ENCODE data around the gene TRIP13.

Gene TRIP13

GRCh38 chr5:848671-849111 is 44.0 kb upstream of the TRIP13 start:
- no peak for DNase-seq
- Histone ChIP-seq H3K36me3 (replicated peaks) (no peaks in the 10 kb centered on the region), H3K27ac (no peak overlapping the region), H3K27me3 (replicated peaks) (peaks cover 9% of the 10 kb centered on the region), H3K4me3 (ENCODE audit: low read depth, low read length) (no peak overlapping the region)
- TF ChIP-seq, protein P1, sequence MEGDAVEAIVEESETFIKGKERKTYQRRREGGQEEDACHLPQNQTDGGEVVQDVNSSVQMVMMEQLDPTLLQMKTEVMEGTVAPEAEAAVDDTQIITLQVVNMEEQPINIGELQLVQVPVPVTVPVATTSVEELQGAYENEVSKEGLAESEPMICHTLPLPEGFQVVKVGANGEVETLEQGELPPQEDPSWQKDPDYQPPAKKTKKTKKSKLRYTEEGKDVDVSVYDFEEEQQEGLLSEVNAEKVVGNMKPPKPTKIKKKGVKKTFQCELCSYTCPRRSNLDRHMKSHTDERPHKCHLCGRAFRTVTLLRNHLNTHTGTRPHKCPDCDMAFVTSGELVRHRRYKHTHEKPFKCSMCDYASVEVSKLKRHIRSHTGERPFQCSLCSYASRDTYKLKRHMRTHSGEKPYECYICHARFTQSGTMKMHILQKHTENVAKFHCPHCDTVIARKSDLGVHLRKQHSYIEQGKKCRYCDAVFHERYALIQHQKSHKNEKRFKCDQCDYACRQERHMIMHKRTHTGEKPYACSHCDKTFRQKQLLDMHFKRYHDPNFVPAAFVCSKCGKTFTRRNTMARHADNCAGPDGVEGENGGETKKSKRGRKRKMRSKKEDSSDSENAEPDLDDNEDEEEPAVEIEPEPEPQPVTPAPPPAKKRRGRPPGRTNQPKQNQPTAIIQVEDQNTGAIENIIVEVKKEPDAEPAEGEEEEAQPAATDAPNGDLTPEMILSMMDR (IDR thresholded peaks at IDR 0.05; ENCODE audit: low read depth, low read length, missing control alignments), result no peak
- in situ Hi-C loops (cut with HindIII; ENCODE audit: low pct_ligation_motif_present, low sequenced_read_pairs), result no loop called here

GRCh38 chr5:849651-850301 is 42.9 kb upstream of the TRIP13 start:
- no peak overlapping the region for H3K27ac ChIP-seq
- in situ Hi-C loops (cut with HindIII; ENCODE audit: low pct_ligation_motif_present, low sequenced_read_pairs), result no loop called here
- no peak for DNase-seq
- no peaks in the 10 kb centered on the region for H3K36me3 ChIP-seq (replicated peaks)
- TF ChIP-seq, protein P1 (IDR thresholded peaks at IDR 0.05; ENCODE audit: low read depth, low read length, missing control alignments), result no peak
- H3K4me3 ChIP-seq (ENCODE audit: low read depth, low read length), result no peak overlapping the region
- peaks cover 9% of the 10 kb centered on the region for H3K27me3 ChIP-seq (replicated peaks)

- TF ChIP-seq, protein P1 (IDR thresholded peaks at IDR 0.05; ENCODE audit: low read depth, low read length, missing control alignments), result no peak
- H3K4me3 ChIP-seq (ENCODE audit: low read depth, low read length), result no peak within 1 kb of the TSS
- no peaks in the 10 kb centered on the region for H3K36me3 ChIP-seq (replicated peaks)
- in situ Hi-C loops (cut with HindIII; ENCODE audit: low pct_ligation_motif_present, low sequenced_read_pairs), result no loop called here
- no peak within 1 kb of the TSS for H3K27ac ChIP-seq
- peaks cover 9% of the 10 kb centered on the region for H3K27me3 ChIP-seq (replicated peaks)
- DNase-seq, result no peak
Observed at GRCh38 chr5:850511-851006, 42.1 kb upstream of the TRIP13 start, which contains the start of gene ZDHHC11. Gene ZDHHC11, minus strand, starts transcription at chr5:850986. Its CDS starts 384 bp downstream, at chr5:850602.

DNA sequence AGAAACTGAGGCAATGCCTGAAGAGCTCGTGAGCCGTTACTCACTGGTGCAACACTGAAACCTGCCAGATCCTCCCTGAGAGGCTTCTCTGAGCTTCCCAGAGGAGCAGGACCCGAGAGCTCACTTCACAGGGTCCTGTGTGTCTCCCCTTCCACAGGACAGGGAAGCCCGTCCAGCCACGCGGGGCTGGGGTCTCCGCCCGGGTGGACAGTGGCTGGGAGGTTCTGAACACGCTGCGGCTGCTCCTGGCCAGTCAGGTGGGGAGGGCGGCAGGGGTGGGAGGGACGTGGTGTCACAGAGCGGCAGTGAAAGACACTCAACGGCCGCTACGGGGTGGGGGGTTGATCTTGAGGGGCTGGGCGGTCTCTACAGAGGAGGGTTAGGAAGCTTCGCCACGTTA is 41.6 kb upstream of the TRIP13 start:
- Histone ChIP-seq H3K36me3 (replicated peaks) (no peaks in the 10 kb centered on the region), H3K4me3 (ENCODE audit: low read depth, low read length) (no peak overlapping the region), H3K27me3 (replicated peaks) (peaks cover 9% of the 10 kb centered on the region), H3K27ac (no peak overlapping the region)
- in situ Hi-C loops (cut with HindIII; ENCODE audit: low pct_ligation_motif_present, low sequenced_read_pairs), result no loop called here
- no peak for DNase-seq
- TF ChIP-seq, protein P1 (IDR thresholded peaks at IDR 0.05; ENCODE audit: low read depth, low read length, missing control alignments), result no peak

DNA sequence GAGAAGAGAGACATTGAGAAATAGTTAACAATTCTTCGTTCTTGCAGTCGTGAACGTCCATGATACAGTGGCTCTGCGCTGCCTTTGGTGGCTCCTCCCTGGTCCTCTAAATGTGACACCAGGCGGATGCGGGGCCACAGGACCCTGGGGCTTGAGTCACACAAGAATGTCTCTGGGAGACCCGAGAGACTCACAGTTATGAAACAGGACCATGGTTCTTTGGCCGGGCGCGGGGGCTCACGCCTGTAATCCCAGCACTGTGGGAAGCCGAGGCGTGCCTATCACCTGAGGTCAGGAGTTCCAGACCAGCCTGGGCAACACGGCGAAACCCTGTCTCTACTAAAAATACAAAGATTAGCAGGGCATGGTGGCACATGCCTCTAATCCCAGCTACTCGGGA is 41.1 kb upstream of the TRIP13 start:
- no peak overlapping the region for H3K4me3 ChIP-seq (ENCODE audit: low read depth, low read length)
- TF ChIP-seq, protein P1 (IDR thresholded peaks at IDR 0.05; ENCODE audit: low read depth, low read length, missing control alignments), result no peak
- DNase-seq, result no peak
- in situ Hi-C loops (cut with HindIII; ENCODE audit: low pct_ligation_motif_present, low sequenced_read_pairs), result no loop called here
- peaks cover 9% of the 10 kb centered on the region for H3K27me3 ChIP-seq (replicated peaks)
- H3K27ac ChIP-seq, result no peak overlapping the region
- H3K36me3 ChIP-seq (replicated peaks), result no peaks in the 10 kb centered on the region

- DNase-seq, result no peak
- H3K4me3 ChIP-seq (ENCODE audit: low read depth, low read length), result no peak overlapping the region
- peaks cover 9% of the 10 kb centered on the region for H3K27me3 ChIP-seq (replicated peaks)
- H3K27ac ChIP-seq, result no peak overlapping the region
- in situ Hi-C loops (cut with HindIII; ENCODE audit: low pct_ligation_motif_present, low sequenced_read_pairs), result no loop called here
- TF ChIP-seq, protein P1 (IDR thresholded peaks at IDR 0.05; ENCODE audit: low read depth, low read length, missing control alignments), result no peak
- no peaks in the 10 kb centered on the region for H3K36me3 ChIP-seq (replicated peaks)
Observed at GRCh38 chr5:852018-852417, 40.7 kb upstream of the TRIP13 start.

Measured in brain microvascular endothelial cell (primary cell).